ENCODE data around the gene GRIA1. TPM values are rescaled to one million over a fixed set of nuclear protein-coding genes. Genes with fewer than 3 reads are reported as not detected.

The GRIA1 gene
- total RNA-seq, 3 donors from 2014 or later: 0.33 to 0.88 TPM; not detected in 1

- no peaks in the 10 kb centered on the region for H3K4me1 ChIP-seq
- H3K27me3 ChIP-seq: no peaks in the 10 kb centered on the region
- H3K27ac ChIP-seq: no peak overlapping the region
- H3K9me3 ChIP-seq: no peaks in the 10 kb centered on the region
- H3K36me3 ChIP-seq: no peaks in the 10 kb centered on the region
- H3K4me3 ChIP-seq: no peak overlapping the region
- DNase-seq (ENCODE audit: low spot score in 2 of 2): no peak
- TF ChIP-seq, protein P1, sequence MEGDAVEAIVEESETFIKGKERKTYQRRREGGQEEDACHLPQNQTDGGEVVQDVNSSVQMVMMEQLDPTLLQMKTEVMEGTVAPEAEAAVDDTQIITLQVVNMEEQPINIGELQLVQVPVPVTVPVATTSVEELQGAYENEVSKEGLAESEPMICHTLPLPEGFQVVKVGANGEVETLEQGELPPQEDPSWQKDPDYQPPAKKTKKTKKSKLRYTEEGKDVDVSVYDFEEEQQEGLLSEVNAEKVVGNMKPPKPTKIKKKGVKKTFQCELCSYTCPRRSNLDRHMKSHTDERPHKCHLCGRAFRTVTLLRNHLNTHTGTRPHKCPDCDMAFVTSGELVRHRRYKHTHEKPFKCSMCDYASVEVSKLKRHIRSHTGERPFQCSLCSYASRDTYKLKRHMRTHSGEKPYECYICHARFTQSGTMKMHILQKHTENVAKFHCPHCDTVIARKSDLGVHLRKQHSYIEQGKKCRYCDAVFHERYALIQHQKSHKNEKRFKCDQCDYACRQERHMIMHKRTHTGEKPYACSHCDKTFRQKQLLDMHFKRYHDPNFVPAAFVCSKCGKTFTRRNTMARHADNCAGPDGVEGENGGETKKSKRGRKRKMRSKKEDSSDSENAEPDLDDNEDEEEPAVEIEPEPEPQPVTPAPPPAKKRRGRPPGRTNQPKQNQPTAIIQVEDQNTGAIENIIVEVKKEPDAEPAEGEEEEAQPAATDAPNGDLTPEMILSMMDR (IDR thresholded peaks at IDR 0.05): no peak
- TF ChIP-seq POLR2A (IDR thresholded peaks at IDR 0.05) (no peak), POLR2AphosphoS5 (IDR thresholded peaks at IDR 0.05) (no peak)
- intact Hi-C loops (cut with DNase I; ENCODE audit: low total_unique reads): no loop called here
These were observed 26.7 kb upstream of the GRIA1 start for GRCh38 chr5:153463806-153464205.

- intact Hi-C loops (cut with DNase I; ENCODE audit: low total_unique reads): no loop called here
- Histone ChIP-seq H3K4me3 (no peak overlapping the region), H3K9me3 (no peaks in the 10 kb centered on the region), H3K27ac (no peak overlapping the region), H3K36me3 (no peaks in the 10 kb centered on the region), H3K4me1 (no peaks in the 10 kb centered on the region), H3K27me3 (no peaks in the 10 kb centered on the region)
- TF ChIP-seq, protein P1 (IDR thresholded peaks at IDR 0.05): no peak
- TF ChIP-seq POLR2A (IDR thresholded peaks at IDR 0.05): no peak
- TF ChIP-seq POLR2AphosphoS5 (IDR thresholded peaks at IDR 0.05): no peak
- DNase-seq (ENCODE audit: low spot score in 2 of 2): no peak
These were observed 22.9 kb upstream of the GRIA1 start for GRCh38 chr5:153467546-153467945.

DNA sequence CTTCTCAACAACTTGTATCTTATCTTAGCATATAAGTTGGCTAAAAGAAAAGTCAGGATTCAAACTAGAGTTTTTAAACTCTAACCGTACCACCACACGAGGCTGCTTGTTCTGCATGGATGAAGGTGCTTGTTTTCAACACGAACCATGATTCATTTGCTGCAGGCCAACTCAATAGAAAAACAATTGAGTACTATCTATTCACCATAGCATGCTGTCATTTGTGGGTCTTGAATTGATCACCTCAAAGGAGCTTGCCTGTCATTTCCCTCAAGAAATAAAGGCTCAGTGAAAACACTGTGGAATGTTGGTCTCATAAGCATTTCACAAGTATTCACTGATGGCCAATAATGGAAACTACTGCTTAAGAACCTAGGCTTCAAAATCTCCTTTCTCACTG, 21.0 kb upstream of the GRIA1 start:
- no peak for TF ChIP-seq POLR2AphosphoS5 (IDR thresholded peaks at IDR 0.05)
- TF ChIP-seq POLR2A (IDR thresholded peaks at IDR 0.05): no peak
- TF ChIP-seq, protein P1 (IDR thresholded peaks at IDR 0.05): no peak
- intact Hi-C loops (cut with DNase I; ENCODE audit: low total_unique reads): no loop called here
- Histone ChIP-seq H3K4me3 (no peak overlapping the region), H3K36me3 (no peaks in the 10 kb centered on the region), H3K9me3 (no peaks in the 10 kb centered on the region), H3K27ac (no peak overlapping the region), H3K4me1 (no peaks in the 10 kb centered on the region), H3K27me3 (no peaks in the 10 kb centered on the region)
- no peak for DNase-seq (ENCODE audit: low spot score in 2 of 2)

DNA sequence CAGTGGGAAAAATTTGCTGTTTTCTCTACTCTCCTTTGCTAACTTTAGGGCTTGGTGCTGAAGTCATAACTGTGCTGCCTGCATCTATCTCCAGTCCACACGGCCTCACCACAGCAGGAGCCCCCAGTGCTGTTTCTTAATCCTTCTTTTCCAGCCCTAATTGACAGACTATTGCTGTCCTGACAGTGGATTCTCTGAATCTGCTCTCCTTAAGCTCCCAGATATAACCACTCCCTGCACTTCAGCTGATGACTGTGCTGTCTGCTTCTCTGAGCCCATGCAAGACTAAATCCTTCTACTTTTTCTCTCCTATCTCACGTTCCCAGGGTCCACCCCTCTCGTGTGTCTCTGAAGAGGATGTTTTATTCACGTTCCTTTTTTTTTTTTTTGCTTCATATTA, 19.7 kb upstream of the GRIA1 start:
- H3K4me1 ChIP-seq: no peaks in the 10 kb centered on the region
- TF ChIP-seq POLR2A (IDR thresholded peaks at IDR 0.05): no peak
- TF ChIP-seq, protein P1 (IDR thresholded peaks at IDR 0.05): no peak
- intact Hi-C loops (cut with DNase I; ENCODE audit: low total_unique reads): no loop called here
- no peak overlapping the region for H3K4me3 ChIP-seq
- DNase-seq (ENCODE audit: low spot score in 2 of 2): no peak
- H3K27me3 ChIP-seq: no peaks in the 10 kb centered on the region
- no peak overlapping the region for H3K27ac ChIP-seq
- no peaks in the 10 kb centered on the region for H3K9me3 ChIP-seq
- H3K36me3 ChIP-seq: no peaks in the 10 kb centered on the region

- no peak overlapping the region for H3K27ac ChIP-seq
- no peaks in the 10 kb centered on the region for H3K9me3 ChIP-seq
- TF ChIP-seq POLR2AphosphoS5 (IDR thresholded peaks at IDR 0.05) (no peak), POLR2A (IDR thresholded peaks at IDR 0.05) (no peak)
- TF ChIP-seq, protein P1 (IDR thresholded peaks at IDR 0.05): no peak
- intact Hi-C loops (cut with DNase I; ENCODE audit: low total_unique reads): no loop called here
- no peak overlapping the region for H3K4me3 ChIP-seq
- H3K27me3 ChIP-seq: no peaks in the 10 kb centered on the region
- H3K36me3 ChIP-seq: no peaks in the 10 kb centered on the region
- no peaks in the 10 kb centered on the region for H3K4me1 ChIP-seq
- no peak for DNase-seq (ENCODE audit: low spot score in 2 of 2)
These were observed 13.7 kb upstream of the GRIA1 start for GRCh38 chr5:153476767-153477166.

All from breast epithelium (tissue), 4 donors.